K562 (cell line): ENCODE measurements around the gene RACGAP1. TPM values are rescaled to one million over a fixed set of nuclear protein-coding genes. Genes with fewer than 3 reads are reported as not detected.

ENCODE experiments used
- ATAC-seq: fragments of 200-7000 bp; cut with Tn5 transposase; 3 replicates; pipeline ENCODE4 v1.9.1; 2020; ENCODE audit warnings: moderate library complexity
- BruUV-seq: library from RNA; stranded (reverse); fragments of 400-500 nt; replicated peaks from 2 replicates; lab custom pipeline; 2021; lab: Mats Ljungman, UMichigan
- CTCF ChIA-PET: fragments of 300-600 bp; formaldehyde crosslinking; extraction: SDS; loops from one replicate; lab custom pipeline; 2021; ENCODE audit warnings: low intra/inter-chr PET ratio; lab: Yijun Ruan, JAX
- POLR2A ChIA-PET: fragments of 300-600, 350-650 bp; sonication (Branson Sonifier 250); formaldehyde crosslinking; extraction: SDS; loops from one replicate; lab custom pipeline; 2021; ENCODE audit warnings: antibody characterized with exemption, inconsistent platforms; lab: Yijun Ruan, JAX
- DNase-seq, 4 experiments: peaks; one replicate each; pipeline versions ENCODE4 v3.0.0 to v3.0.0-alpha.2; 2011 to 2018; ENCODE audit warnings: low spot score in 3 of 4, mixed read lengths in 3 of 4; ENCODE audit errors: extremely low read depth in 1 of 4
- FAIRE-seq: peaks from 2 replicates; lab custom pipeline; 2011; peaks lifted over from hg19 to GRCh38; lab: Jason Lieb, UNC
- H2AFZ ChIP-seq: 2 replicates; pipeline ENCODE4 v1.6.0; 2011; ENCODE audit warnings: low read depth, low read length, control low read depth, inconsistent platforms
- H3K27ac ChIP-seq: fragments of 200-600 bp; 3 replicates; pipeline ENCODE4 v1.8.0; 2011; ENCODE audit warnings: low read depth, mild to moderate bottlenecking, control low read depth, inconsistent platforms, low read length, moderate library complexity, mixed read lengths; ENCODE audit errors: extremely low read depth
- H3K27me3 ChIP-seq, 2 experiments: fragments of 300-600 bp in 1 of 2; 2 replicates in 1 of 2; 3 replicates in 1 of 2; pipeline versions ENCODE4 v1.6.0 to v1.8.0; 2011; ENCODE audit warnings: inconsistent platforms in 2 of 2, low read length in 2 of 2, mild to moderate bottlenecking in 1 of 2, mixed read lengths in 1 of 2, moderate library complexity in 1 of 2; ENCODE audit not compliant: control insufficient read depth in 2 of 2, insufficient read depth in 2 of 2
- H3K36me3 ChIP-seq: fragments of 300-600 bp; 3 replicates; pipeline ENCODE4 v1.8.0; 2011; ENCODE audit warnings: mild to moderate bottlenecking, low read length, inconsistent platforms; ENCODE audit not compliant: control insufficient read depth, insufficient read depth
- H3K4me1 ChIP-seq, 2 experiments: fragments of 200-600 bp in 1 of 2; replicated peaks in 1 of 2; 2 replicates in 1 of 2; 3 replicates in 1 of 2; pipeline versions ENCODE4 v1.5.1 to v1.8.0; 2011; ENCODE audit warnings: inconsistent platforms in 2 of 2, low read length in 2 of 2, mild to moderate bottlenecking in 1 of 2, mixed read lengths in 1 of 2, moderate library complexity in 1 of 2; ENCODE audit not compliant: control insufficient read depth in 2 of 2, insufficient read depth in 2 of 2
- H3K4me2 ChIP-seq: 2 replicates; pipeline ENCODE4 v1.6.1; 2011; ENCODE audit warnings: low read length, control low read depth, inconsistent platforms, mixed read lengths; ENCODE audit not compliant: insufficient read depth
- H3K4me3 ChIP-seq: fragments of 200-600 bp; sonication (generic), shearing (Covaris generic); 2 replicates; pipeline ENCODE4 v1.5.1; 2016; ENCODE audit warnings: control low read depth, inconsistent platforms
- H3K79me2 ChIP-seq: fragments of 200-600 bp; 3 replicates; pipeline ENCODE4 v1.8.0; 2011; ENCODE audit warnings: low read length, inconsistent platforms; ENCODE audit not compliant: control insufficient read depth, insufficient read depth
- H3K9ac ChIP-seq, 2 experiments: 2 replicates each; pipeline versions ENCODE4 v1.6.0 to v1.6.1; 2011; ENCODE audit warnings: low read depth in 2 of 2, low read length in 2 of 2, control low read depth in 1 of 2, inconsistent platforms in 1 of 2, mild to moderate bottlenecking in 1 of 2, mixed read lengths in 1 of 2; ENCODE audit not compliant: insufficient read depth in 1 of 2
- H3K9me1 ChIP-seq: one replicate; pipeline ENCODE4 v1.6.0; 2011; ENCODE audit warnings: inconsistent platforms, mild to moderate bottlenecking, low read length, moderate library complexity; ENCODE audit not compliant: control insufficient read depth, insufficient read depth
- H3K9me3 ChIP-seq: replicated peaks from 2 replicates; pipeline ENCODE4 v1.5.1; 2011; ENCODE audit warnings: low read depth, low read length, inconsistent platforms; ENCODE audit not compliant: control insufficient read depth, insufficient read depth
- H4K20me1 ChIP-seq: replicated peaks from 2 replicates; pipeline ENCODE4 v1.6.1; 2011; ENCODE audit warnings: low read length, inconsistent platforms, mixed read lengths; ENCODE audit not compliant: control insufficient read depth, insufficient read depth
- CGGBP1 ChIP-seq: fragments of 250-450 bp; sonication (Bioruptor Pico); IDR thresholded peaks from 2 replicates; pipeline ENCODE4 v1.9.0; 2021; ENCODE audit warnings: mild to moderate bottlenecking
- CHD1 ChIP-seq: fragments of 200-600 bp; sonication (generic); IDR thresholded peaks from one replicate; pipeline ENCODE4 v1.6.1; 2012; ENCODE audit warnings: mild to moderate bottlenecking, moderate library complexity, low read length, inconsistent platforms
- DPF2 ChIP-seq: fragments of 450-650 bp; IDR thresholded peaks from 2 replicates; pipeline ENCODE4 v1.6.1; 2016
- EZH2 ChIP-seq: IDR thresholded peaks from 2 replicates; pipeline ENCODE4 v1.6.1; 2012; ENCODE audit warnings: low read depth, mild to moderate bottlenecking, inconsistent platforms, low read length, borderline replicate concordance
- FUS ChIP-seq: fragments of 200-400 bp; formaldehyde crosslinking; optimal IDR thresholded peaks from 2 replicates; pipeline ENCODE3; 2017; ENCODE audit warnings: low read depth, low read length
- GATAD2A ChIP-seq: fragments of 450-650 bp; IDR thresholded peaks from 2 replicates; pipeline ENCODE4 v1.6.1; 2017
- KDM2B ChIP-seq: fragments of 250-450 bp; sonication (Bioruptor Pico); IDR thresholded peaks from 2 replicates; pipeline ENCODE4 v1.8.0; 2021; ENCODE audit warnings: mild to moderate bottlenecking, moderate library complexity
- NR2F6 ChIP-seq: fragments of 450-650 bp; formaldehyde crosslinking; IDR thresholded peaks from 2 replicates; pipeline ENCODE4 v1.4.0; 2020; ENCODE audit warnings: mild to moderate bottlenecking
- TARDBP ChIP-seq: fragments of 450-650 bp; IDR thresholded peaks from 2 replicates; pipeline ENCODE4 v1.6.1; 2016
- ZNF655 ChIP-seq: fragments of 250-450 bp; sonication (Bioruptor Pico); IDR thresholded peaks from 2 replicates; pipeline ENCODE4 v1.5.0; 2021
- ZNF778 ChIP-seq: fragments of 450-650 bp; formaldehyde crosslinking; IDR thresholded peaks from 2 replicates; pipeline ENCODE4 v1.4.0; 2020; ENCODE audit warnings: mild to moderate bottlenecking, moderate library complexity
- in situ Hi-C: fragments of 300-500 bp; cut with MboI; formaldehyde crosslinking; loops from 4 replicates; pipeline ENCODE4 v1.15.0; 2018; ENCODE audit warnings: inconsistent platforms, mixed read lengths
- intact Hi-C: fragments of 100-400 bp; cut with micrococcal nuclease; formaldehyde crosslinking; loops from 2 replicates; pipeline ENCODE4 v1.14.2; 2022
- polyA plus RNA-seq, 8 experiments: library from polyadenylated mRNA; depleted of rRNA in 4 of 8; stranded (reverse) in 5 of 8; unstranded in 3 of 8; fragments of >200 nt; fragmentation: Nextera tagmentation in 2 of 8; fragmentation: Illumina TruSeq in 1 of 8; extraction: Ambion mirVana in 2 of 8; extraction: Trizol in 1 of 8; gene quantifications; 2 replicates each; pipeline versions ENCODE4 v1.2.1 to v1.2.3, GENCODE V29; 2011 to 2014; ENCODE audit warnings: inconsistent platforms in 1 of 8, missing spikeins in 1 of 8
- total RNA-seq, 7 experiments: library from RNA; depleted of rRNA in 6 of 7; stranded (reverse); fragments of >200 nt in 6 of 7; fragmentation: Illumina TruSeq in 2 of 7; extraction: Trizol in 2 of 7; gene quantifications; 2 replicates each; pipeline versions ENCODE4 v1.2.1 to v1.2.3, GENCODE V29; 2011 to 2021; ENCODE audit warnings: low replicate concordance in 1 of 7

Gene RACGAP1
- total and polyA plus RNA-seq, 9 of the 15 experiments (the other 6 are each of a cell fraction or from before 2014, with no cell fraction given) = 56.4 to 92.9 (median 71.8) TPM

- H3K4me3 ChIP-seq = no peak overlapping the region
- no peaks in the 10 kb centered on the region for H3K4me1 ChIP-seq
- DNase-seq = no peak
- no peaks in the 10 kb centered on the region for H3K9me1 ChIP-seq
- H4K20me1 ChIP-seq = 0 out of 2 replicates have a peak, but pooled peaks cover 3% of the 10 kb centered on the region
- BruUV-seq = no TSS peak
- H3K36me3 ChIP-seq = peaks cover 83% of the 10 kb centered on the region
- no peak overlapping the region for H3K9ac ChIP-seq
- no peak for FAIRE-seq
- in situ Hi-C loops (no loop called here), intact Hi-C loops (no loop called here)
- H3K79me2 ChIP-seq = peaks cover 22% of the 10 kb centered on the region; the same call in 2 of the 3 replicates
- H2AFZ ChIP-seq = no peak overlapping the region
- no peak overlapping the region for H3K4me2 ChIP-seq
- POLR2A ChIA-PET = interaction anchor here (0.7 to 3.1 kb wide), 2 partner anchors 23 to 60 kb away, joined by 4 to 14 read pairs; no protein-coding TSS in a partner anchor
- no peaks in the 10 kb centered on the region for H3K9me3 ChIP-seq
- no peak for ATAC-seq
- H3K27ac ChIP-seq = no peak overlapping the region
- no peaks in the 10 kb centered on the region for H3K27me3 ChIP-seq
- TF ChIP-seq CGGBP1 (CRISPR knock-in tag) (no peak), GATAD2A (no peak), NR2F6 (CRISPR knock-in tag) (no peak), CHD1 (no peak), FUS (no peak), KDM2B (CRISPR knock-in tag) (no peak), TARDBP (no peak), DPF2 (no peak), ZNF655 (no peak), ZNF778 (no peak), EZH2 (no peak)
- CTCF ChIA-PET = interaction anchor here (0.6 kb wide), 1 partner anchor 240 kb away, joined by 9 read pairs; no protein-coding TSS in a partner anchor
Observed at GRCh38 chr12:50004696-50005095, 20.6 kb downstream of the RACGAP1 start.
